HFFc6 (cell line): Measurements from ENCODE around the gene CHST11. TPM values are rescaled to one million over a fixed set of nuclear protein-coding genes. Genes with fewer than 3 reads are reported as not detected.

Experiments used
- DNase-seq: peaks from one replicate; pipeline ENCODE4 v3.0.0-alpha.2; 2018
- H3K27ac Mint-ChIP-seq: 2 replicates; pipeline ENCODE4 v1.8.0; 2020; ENCODE audit warnings: mild to moderate bottlenecking, mixed read lengths
- H3K27me3 Mint-ChIP-seq: 2 replicates; pipeline ENCODE4 v1.8.0; 2021; ENCODE audit warnings: mild to moderate bottlenecking, moderate library complexity, mixed read lengths; ENCODE audit not compliant: insufficient read depth
- H3K36me3 Mint-ChIP-seq: 2 replicates; pipeline ENCODE4 v1.8.0; 2021; ENCODE audit warnings: low read depth, mixed read lengths
- H3K4me1 Mint-ChIP-seq: 2 replicates; pipeline ENCODE4 v1.8.0; 2020; ENCODE audit warnings: low read depth, mixed read lengths
- H3K4me3 Mint-ChIP-seq: 2 replicates; pipeline ENCODE4 v1.8.0; 2020; ENCODE audit warnings: mild to moderate bottlenecking, moderate library complexity, mixed read lengths
- H3K9me3 Mint-ChIP-seq: 2 replicates; pipeline ENCODE4 v1.8.0; 2020; ENCODE audit warnings: mild to moderate bottlenecking, mixed read lengths
- total RNA-seq, 6 experiments: library from RNA; stranded (reverse); fragmentation: NEBNext Ultra II Directional; extraction: Animal tissue kit (Norgen Biotek cat#: 25700); gene quantifications; 2 replicates in 1 of 6; 3 replicates in 5 of 6; pipeline ENCODE4 v1.2.3, GENCODE V29; 2021
- TF ChIP-seq, protein P1 (sequence below): fragments of 200-600 bp; sonication (generic); IDR thresholded peaks from 2 replicates; pipeline ENCODE4 v1.5.0; 2021; ENCODE audit warnings: antibody characterized with exemption, mild to moderate bottlenecking

The CHST11 gene
- total RNA-seq, 6 experiments from 2014 or later, result 2.4 to 4.3 (median 3.8) TPM

DNA sequence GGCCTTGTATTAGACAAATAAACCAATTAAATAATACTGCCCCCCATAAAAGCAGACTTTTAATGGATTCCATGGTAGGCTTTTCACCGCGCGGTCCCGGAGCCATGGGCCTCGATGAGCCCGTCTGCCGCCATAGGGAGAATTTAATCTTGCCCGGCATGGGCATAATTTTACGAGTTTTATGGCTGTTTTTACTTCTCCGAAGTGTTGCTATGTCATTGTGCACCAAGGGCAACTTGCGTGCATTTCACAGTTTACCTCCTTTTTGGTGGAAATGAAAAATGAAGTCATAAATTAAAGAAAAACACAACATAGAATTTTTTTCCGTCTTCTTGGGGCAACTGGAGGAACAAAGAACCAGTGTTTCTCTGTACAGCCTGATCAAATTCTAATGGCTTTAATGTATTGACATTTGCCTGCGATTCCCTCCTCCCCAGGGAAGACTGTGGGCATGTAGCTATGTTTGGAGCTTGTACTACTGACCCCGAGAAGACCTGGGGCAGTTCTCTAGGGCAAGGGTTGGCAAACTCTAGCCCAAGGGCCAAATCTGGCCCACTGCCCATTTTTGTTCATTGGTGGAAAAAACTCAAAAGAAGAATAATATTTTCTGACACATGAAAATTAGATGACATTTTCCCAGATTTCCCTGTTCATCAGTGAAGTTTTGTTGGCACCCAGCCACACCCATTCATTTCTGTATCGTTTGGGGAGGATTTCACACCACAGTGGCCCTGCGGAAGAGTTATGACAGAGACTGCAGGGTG lies 142.7 kb downstream of the CHST11 start:
- Mint-ChIP-seq H3K36me3 (no peaks in the 10 kb centered on the region), H3K9me3 (no peaks in the 10 kb centered on the region), H3K4me3 (no peak overlapping the region), H3K27ac (no peak overlapping the region), H3K4me1 (peaks cover 61% of the 10 kb centered on the region), H3K27me3 (peaks cover 4% of the 10 kb centered on the region; the same call in 1 of the 2 replicates)
- no peak for DNase-seq
- TF ChIP-seq, protein P1, sequence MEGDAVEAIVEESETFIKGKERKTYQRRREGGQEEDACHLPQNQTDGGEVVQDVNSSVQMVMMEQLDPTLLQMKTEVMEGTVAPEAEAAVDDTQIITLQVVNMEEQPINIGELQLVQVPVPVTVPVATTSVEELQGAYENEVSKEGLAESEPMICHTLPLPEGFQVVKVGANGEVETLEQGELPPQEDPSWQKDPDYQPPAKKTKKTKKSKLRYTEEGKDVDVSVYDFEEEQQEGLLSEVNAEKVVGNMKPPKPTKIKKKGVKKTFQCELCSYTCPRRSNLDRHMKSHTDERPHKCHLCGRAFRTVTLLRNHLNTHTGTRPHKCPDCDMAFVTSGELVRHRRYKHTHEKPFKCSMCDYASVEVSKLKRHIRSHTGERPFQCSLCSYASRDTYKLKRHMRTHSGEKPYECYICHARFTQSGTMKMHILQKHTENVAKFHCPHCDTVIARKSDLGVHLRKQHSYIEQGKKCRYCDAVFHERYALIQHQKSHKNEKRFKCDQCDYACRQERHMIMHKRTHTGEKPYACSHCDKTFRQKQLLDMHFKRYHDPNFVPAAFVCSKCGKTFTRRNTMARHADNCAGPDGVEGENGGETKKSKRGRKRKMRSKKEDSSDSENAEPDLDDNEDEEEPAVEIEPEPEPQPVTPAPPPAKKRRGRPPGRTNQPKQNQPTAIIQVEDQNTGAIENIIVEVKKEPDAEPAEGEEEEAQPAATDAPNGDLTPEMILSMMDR, result no peak

DNA sequence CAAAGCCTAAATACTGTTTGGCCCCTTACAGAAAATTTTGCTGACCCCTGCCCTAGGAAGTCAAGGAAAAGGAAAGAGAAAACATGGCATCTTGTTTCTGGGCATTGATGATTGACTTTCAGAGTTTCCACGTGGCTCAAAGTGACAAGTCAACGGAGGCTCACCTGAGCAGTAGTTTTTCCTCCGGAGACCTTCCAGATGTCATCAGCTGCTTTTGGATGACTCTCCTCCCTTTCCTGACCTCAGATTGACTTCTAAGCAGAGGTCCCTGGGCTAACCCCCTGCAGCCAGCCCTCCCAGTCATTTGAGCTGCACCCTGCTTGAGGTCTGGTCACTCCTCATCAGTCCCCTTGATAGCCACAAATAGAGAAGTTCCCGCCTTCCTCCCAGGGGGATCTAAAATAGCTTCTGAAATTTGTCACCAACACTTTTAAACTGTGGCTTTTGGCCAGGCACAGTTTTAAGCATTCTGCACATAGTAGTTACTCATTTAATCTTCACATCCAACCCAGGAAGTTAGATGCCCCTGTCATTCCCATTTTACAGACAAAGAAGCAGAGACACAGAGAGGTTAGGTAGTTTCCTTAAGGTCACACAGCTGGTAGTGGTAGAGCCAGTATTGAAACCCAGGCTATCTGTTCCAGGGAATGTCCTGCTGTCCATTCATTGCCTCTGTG lies 143.4 kb downstream of the CHST11 start:
- TF ChIP-seq, protein P1, result no peak
- Mint-ChIP-seq H3K4me3 (no peak overlapping the region), H3K4me1 (peaks cover 66% of the 10 kb centered on the region), H3K9me3 (no peaks in the 10 kb centered on the region), H3K36me3 (no peaks in the 10 kb centered on the region), H3K27ac (no peak overlapping the region), H3K27me3 (0 out of 2 replicates have a peak, but pooled peaks cover 2% of the 10 kb centered on the region)
- DNase-seq, result no peak

DNA sequence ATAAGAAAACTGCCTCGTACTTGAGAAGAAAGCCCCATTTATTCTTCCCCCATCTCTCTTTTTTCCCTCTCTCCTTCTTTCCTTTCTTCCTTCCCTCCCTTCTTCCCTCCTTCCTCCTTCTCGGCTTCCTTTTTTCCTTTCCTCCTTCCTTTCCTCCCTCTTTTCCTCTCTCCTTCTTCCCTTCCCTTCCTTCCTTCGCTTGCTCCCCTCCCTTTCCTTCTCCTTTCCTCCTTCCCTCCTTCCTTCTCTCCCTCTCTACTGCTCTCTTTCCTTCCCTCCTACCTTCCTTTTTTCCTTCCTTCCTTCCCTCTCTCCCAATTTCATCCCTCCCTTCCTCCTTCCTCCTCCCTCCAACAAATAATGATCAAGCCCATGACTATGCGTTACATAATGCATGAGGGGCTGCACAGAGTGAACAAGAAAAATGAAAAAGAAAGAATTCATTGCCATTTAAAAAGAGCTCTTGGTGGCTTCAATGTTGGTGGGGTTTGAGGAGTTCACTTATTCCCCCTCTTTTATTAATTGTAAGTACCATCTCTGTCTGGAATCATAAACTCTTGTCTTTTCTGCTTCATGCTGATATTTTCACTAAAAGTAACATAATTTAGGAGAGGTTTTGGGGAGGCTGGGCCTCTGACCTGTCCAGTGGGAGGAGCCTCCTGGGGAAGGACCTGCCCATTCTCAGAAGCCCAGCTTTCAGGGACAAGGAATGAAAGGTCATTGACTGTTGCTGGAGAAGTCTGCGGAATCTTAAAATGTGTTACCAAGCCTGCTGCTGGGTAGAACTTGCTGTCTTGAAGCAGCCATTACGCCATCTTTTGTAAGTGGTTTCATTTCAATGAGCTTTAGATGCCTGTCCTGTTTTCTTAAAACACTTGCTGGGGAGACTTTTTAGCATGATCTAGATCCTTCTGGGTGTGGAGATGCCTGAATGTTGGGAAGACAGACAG lies 144.3 kb downstream of the CHST11 start:
- H3K4me3 Mint-ChIP-seq, result no peak overlapping the region
- peaks cover 64% of the 10 kb centered on the region for H3K4me1 Mint-ChIP-seq
- TF ChIP-seq, protein P1, result no peak
- H3K27ac Mint-ChIP-seq, result no peak overlapping the region
- H3K27me3 Mint-ChIP-seq, result 0 out of 2 replicates have a peak, but pooled peaks cover 2% of the 10 kb centered on the region
- H3K36me3 Mint-ChIP-seq, result no peaks in the 10 kb centered on the region
- DNase-seq, result no peak
- H3K9me3 Mint-ChIP-seq, result no peaks in the 10 kb centered on the region

DNA sequence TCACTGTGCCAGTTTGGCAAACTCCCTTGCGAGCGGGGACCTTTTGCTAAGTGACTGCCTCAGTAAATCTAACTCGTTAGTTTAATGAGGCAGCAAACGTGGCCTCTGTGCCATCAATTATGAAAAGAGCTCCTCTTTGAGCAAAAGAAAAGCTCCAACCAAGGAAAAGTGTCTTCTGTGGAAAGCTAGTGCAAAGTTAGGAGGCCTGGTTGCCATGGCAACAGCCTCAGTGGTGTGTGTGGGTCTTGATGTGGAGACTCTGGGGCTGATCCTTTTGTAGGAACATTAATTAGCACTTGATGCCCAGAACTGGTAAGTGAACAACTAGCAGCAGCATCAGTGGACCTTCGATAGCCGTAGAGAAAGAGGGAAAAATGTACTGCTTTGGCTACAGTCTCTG lies 145.7 kb downstream of the CHST11 start:
- no peak overlapping the region for H3K4me3 Mint-ChIP-seq
- peaks cover 2% of the 10 kb centered on the region; the same call in 1 of the 2 replicates for H3K27me3 Mint-ChIP-seq
- DNase-seq, result no peak
- no peaks in the 10 kb centered on the region for H3K36me3 Mint-ChIP-seq
- peaks cover 57% of the 10 kb centered on the region for H3K4me1 Mint-ChIP-seq
- TF ChIP-seq, protein P1, result no peak
- H3K9me3 Mint-ChIP-seq, result no peaks in the 10 kb centered on the region
- peak overlapping the region; percentile 95; the same call in 1 of the 2 replicates for H3K27ac Mint-ChIP-seq

DNA sequence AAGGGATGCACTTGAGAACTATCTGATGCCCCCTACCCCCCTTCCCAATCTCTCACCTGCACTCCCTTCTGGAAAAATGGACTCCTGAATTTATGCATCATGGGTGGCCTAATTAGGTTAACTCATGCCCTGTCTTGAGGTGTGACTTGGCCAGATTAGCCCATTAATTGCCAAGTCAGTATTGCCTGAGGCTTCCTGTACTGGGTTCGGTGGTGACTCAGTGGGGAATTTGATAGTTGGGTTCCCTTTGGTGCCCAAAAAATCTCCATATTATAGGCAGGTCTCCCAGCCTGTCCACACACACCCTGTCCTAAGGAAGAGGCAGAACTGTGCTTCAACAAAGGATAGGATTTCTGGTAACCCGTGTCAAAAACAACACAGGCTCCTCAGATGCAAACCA lies 146.1 kb downstream of the CHST11 start:
- peak; percentile 28 for DNase-seq
- Mint-ChIP-seq H3K9me3 (no peaks in the 10 kb centered on the region), H3K4me1 (peaks cover 55% of the 10 kb centered on the region), H3K4me3 (peak overlapping the region; percentile 84), H3K27me3 (peaks cover 4% of the 10 kb centered on the region; the same call in 1 of the 2 replicates), H3K36me3 (no peaks in the 10 kb centered on the region), H3K27ac (peak overlapping the region; percentile 95)
- TF ChIP-seq, protein P1, result no peak
